NT2/D1 (cell line): ENCODE data around the gene CALHM1.

Experiments
- SUZ12 ChIP-seq: IDR thresholded peaks from 2 replicates; pipeline ENCODE4 v1.6.1; 2011; ENCODE audit not compliant: insufficient read length, insufficient read depth; ENCODE audit errors: extremely low read depth
- YY1 ChIP-seq: IDR thresholded peaks from 2 replicates; pipeline ENCODE4 v1.6.1; 2011; ENCODE audit not compliant: insufficient read length, insufficient read depth

GRCh38 chr10:103457896-103458583, 660 bp downstream of the CALHM1 start:
- TF ChIP-seq YY1 = no peak
- no peak for TF ChIP-seq SUZ12
